HepG2 (cell line): ENCODE data around the gene NFKB1. TPM values are rescaled to one million over a fixed set of nuclear protein-coding genes. Genes with fewer than 3 reads are reported as not detected.

Source experiments
- ATAC-seq: fragments of 200-7000 bp; cut with Tn5 transposase; 3 replicates; pipeline ENCODE4 v1.9.1; 2020; ENCODE audit warnings: mild to moderate bottlenecking, moderate library complexity
- BruUV-seq: library from RNA; stranded (reverse); fragments of 400-500 nt; replicated peaks from 2 replicates; lab custom pipeline; 2021; lab: Mats Ljungman, UMichigan
- CTCF ChIA-PET: fragments of 300-600 bp; formaldehyde crosslinking; extraction: SDS; loops from one replicate; lab custom pipeline; 2021; ENCODE audit warnings: low total read pairs, inconsistent platforms, low intra/inter-chr PET ratio; lab: Yijun Ruan, JAX
- POLR2A ChIA-PET: fragments of 350-600 bp; sonication (Branson Sonifier 250); formaldehyde crosslinking; loops from one replicate; lab custom pipeline; 2020; ENCODE audit warnings: antibody characterized with exemption, inconsistent platforms; lab: Yijun Ruan, JAX
- DNase-seq: peaks from one replicate; pipeline ENCODE4 v3.0.0-alpha.2; 2015; ENCODE audit warnings: low spot score
- FAIRE-seq: peaks from 3 replicates; lab custom pipeline; 2011; peaks lifted over from hg19 to GRCh38; lab: Jason Lieb, UNC
- H2AFZ ChIP-seq: one replicate; pipeline ENCODE4 v1.6.1; 2011; ENCODE audit warnings: low read length, inconsistent platforms
- H3K27ac ChIP-seq: fragments of 300-600 bp; 3 replicates; pipeline ENCODE4 v1.8.0; 2011; ENCODE audit warnings: mixed run types, mild to moderate bottlenecking, mixed read lengths, low read length, inconsistent platforms; ENCODE audit not compliant: insufficient read depth; ENCODE audit errors: extremely low read length
- H3K27me3 ChIP-seq, 2 experiments: fragments of 200-600 bp in 1 of 2; 2 replicates in 1 of 2; 3 replicates in 1 of 2; pipeline versions ENCODE4 v1.6.0 to v1.8.0; 2011; ENCODE audit warnings: low read length in 2 of 2, mild to moderate bottlenecking in 2 of 2, moderate library complexity in 2 of 2, inconsistent platforms in 1 of 2; ENCODE audit not compliant: insufficient read depth in 2 of 2, control insufficient read depth in 1 of 2
- H3K36me3 ChIP-seq, 2 experiments: fragments of 200-600 bp in 1 of 2; replicated peaks in 1 of 2; 2 replicates in 1 of 2; 3 replicates in 1 of 2; pipeline versions ENCODE4 v1.5.1 to v1.8.0; 2011; ENCODE audit warnings: low read length in 2 of 2, inconsistent platforms in 1 of 2; ENCODE audit not compliant: insufficient read depth in 2 of 2, control insufficient read depth in 1 of 2
- H3K4me1 ChIP-seq: 2 replicates; pipeline ENCODE4 v1.5.1; 2012; ENCODE audit warnings: low read length, inconsistent platforms; ENCODE audit not compliant: insufficient read depth
- H3K4me2 ChIP-seq: 2 replicates; pipeline ENCODE4 v1.6.0; 2011; ENCODE audit warnings: low read depth, low read length, inconsistent platforms
- H3K4me3 ChIP-seq, 3 experiments: fragments of 200-600 bp in 1 of 3; sonication (generic), shearing (Covaris generic) in 1 of 3; replicated peaks in 1 of 3; 2 replicates each; pipeline ENCODE4 v1.5.1; 2011 to 2016; ENCODE audit warnings: low read length in 3 of 3, inconsistent platforms in 2 of 3, low read depth in 2 of 3, mild to moderate bottlenecking in 2 of 3, control low read depth in 1 of 3, mixed read lengths in 1 of 3; ENCODE audit not compliant: insufficient read depth in 1 of 3
- H3K79me2 ChIP-seq: one replicate; pipeline ENCODE4 v1.6.1; 2011; ENCODE audit warnings: low read length, inconsistent platforms; ENCODE audit not compliant: insufficient read depth
- H3K9ac ChIP-seq: 2 replicates; pipeline ENCODE4 v1.6.0; 2011; ENCODE audit warnings: mild to moderate bottlenecking, low read depth, low read length, inconsistent platforms; ENCODE audit not compliant: insufficient read depth
- H3K9me3 ChIP-seq: 2 replicates; pipeline ENCODE4 v1.5.1; 2012; ENCODE audit warnings: mild to moderate bottlenecking, low read length
- H4K20me1 ChIP-seq: 2 replicates; pipeline ENCODE4 v1.6.0; 2011; ENCODE audit warnings: inconsistent platforms, mild to moderate bottlenecking, low read length, moderate library complexity; ENCODE audit not compliant: insufficient read depth
- ATF2 ChIP-seq: sonication (generic); formaldehyde crosslinking; IDR thresholded peaks from 2 replicates; pipeline ENCODE4 v1.4.0; 2020; ENCODE audit warnings: missing genetic modification reagents
- ATRX ChIP-seq: sonication (generic); formaldehyde crosslinking; IDR thresholded peaks from 2 replicates; pipeline ENCODE4 v1.4.0; 2020; ENCODE audit warnings: missing genetic modification reagents, borderline replicate concordance
- CBX1 ChIP-seq: IDR thresholded peaks from one replicate; pipeline ENCODE4 v1.6.1; 2016; ENCODE audit warnings: antibody characterized with exemption, low read depth
- MXD4 ChIP-seq: IDR thresholded peaks from 2 replicates; pipeline ENCODE4 v1.6.1; 2016; ENCODE audit warnings: mild to moderate bottlenecking, missing biosample characterization, missing genetic modification reagents
- NFYC ChIP-seq: IDR thresholded peaks from 2 replicates; pipeline ENCODE4 v1.6.1; 2016; ENCODE audit warnings: missing genetic modification reagents, missing compliant biosample characterization
- U2AF2 ChIP-seq: fragments of 200-400 bp; formaldehyde crosslinking; IDR thresholded peaks from 2 replicates; pipeline ENCODE4 v1.6.1; 2017; ENCODE audit warnings: low read depth, mild to moderate bottlenecking, low read length
- YEATS4 ChIP-seq: sonication (generic); formaldehyde crosslinking; IDR thresholded peaks from 2 replicates; pipeline ENCODE4 v1.4.0; 2020; ENCODE audit warnings: missing genetic modification reagents, borderline replicate concordance
- ZNF225 ChIP-seq: sonication (generic); formaldehyde crosslinking; IDR thresholded peaks from 2 replicates; pipeline ENCODE4 v1.4.0; 2020; ENCODE audit warnings: mild to moderate bottlenecking, missing genetic modification reagents
- ZNF724P ChIP-seq: sonication (generic); formaldehyde crosslinking; IDR thresholded peaks from 2 replicates; pipeline ENCODE4 v1.8.0; 2022; ENCODE audit warnings: missing genetic modification reagents, borderline replicate concordance
- ZNF746 ChIP-seq: sonication (generic); formaldehyde crosslinking; IDR thresholded peaks from 2 replicates; pipeline ENCODE4 v1.8.0; 2022; ENCODE audit warnings: mild to moderate bottlenecking, missing genetic modification reagents
- WGBS: methylation state at CpG from one replicate; pipeline ENCODE4 v1.1.6; 2017; ENCODE audit warnings: low lambda C conversion rate; 5-methylcytosine and 5-hydroxymethylcytosine counted together
- in situ Hi-C: cut with HindIII; loops from 2 replicates; pipeline ENCODE4 v1.10.0; 2017; ENCODE audit warnings: low pct_unique_long_range_greater_than_20kb; ENCODE audit not compliant: extremely low pct_ligation_motif_present
- intact Hi-C: fragments of 100-400 bp; cut with micrococcal nuclease; formaldehyde crosslinking; loops from one replicate; pipeline ENCODE4 v1.10.0; 2022; ENCODE audit not compliant: unreplicated experiment
- polyA plus RNA-seq, 8 experiments: library from polyadenylated mRNA; depleted of rRNA in 3 of 8; stranded (reverse) in 7 of 8; unstranded in 1 of 8; fragments of >200 nt; fragmentation: Illumina TruSeq in 4 of 8; extraction: Trizol in 4 of 8; gene quantifications; 2 replicates each; pipeline versions ENCODE4 v1.2.1 to v1.2.3, GENCODE V29; 2011 to 2016; ENCODE audit warnings: low read depth in 4 of 8, missing spikeins in 1 of 8, mixed read lengths in 1 of 8; ENCODE audit not compliant: insufficient read depth in 1 of 8
- total RNA-seq, 5 experiments: library from RNA; depleted of rRNA; stranded (reverse); fragments of >200 nt; fragmentation: Illumina TruSeq; extraction: Trizol; gene quantifications; 2 replicates each; pipeline ENCODE4 v1.2.3, GENCODE V29; 2016; ENCODE audit warnings: low read depth in 1 of 5

The NFKB1 gene
- total and polyA plus RNA-seq, 2 of the 13 experiments (the other 11 are each of a cell fraction or from before 2014, with no cell fraction given) = 15.4 to 31.6 TPM

DNA sequence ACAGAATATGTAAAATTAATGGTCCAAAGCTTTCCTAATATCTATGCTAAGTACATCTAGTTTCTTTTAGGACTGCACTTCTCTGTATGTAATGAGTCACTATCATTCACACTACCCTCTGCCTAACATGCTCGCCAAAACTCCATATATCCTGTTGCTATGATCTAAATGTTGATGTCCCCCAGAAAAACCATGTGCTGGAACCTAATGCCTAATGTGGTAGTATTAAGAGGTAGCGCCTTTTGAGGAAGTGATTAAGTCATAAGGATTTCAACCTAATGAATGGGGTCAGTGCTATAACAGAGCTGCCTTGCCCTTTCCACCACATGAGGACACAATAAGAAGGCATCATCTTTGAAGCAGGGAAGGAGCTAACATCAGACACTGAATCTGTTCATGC, 34.9 kb upstream of the NFKB1 start:
- in situ Hi-C loops = no loop called here
- Histone ChIP-seq H4K20me1 (no peaks in the 10 kb centered on the region), H3K9ac (no peak overlapping the region), H3K4me3 (no peak overlapping the region), H3K27ac (no peak overlapping the region), H3K4me2 (no peak overlapping the region), H3K79me2 (no peaks in the 10 kb centered on the region), H3K4me1 (0 out of 2 replicates have a peak, but pooled peaks cover 6% of the 10 kb centered on the region), H3K27me3 (no peaks in the 10 kb centered on the region), H3K36me3 (no peaks in the 10 kb centered on the region), H3K9me3 (no peaks in the 10 kb centered on the region), H2AFZ (no peak overlapping the region)
- intact Hi-C loops = no loop called here
- no TSS peak for BruUV-seq
- ChIA-PET POLR2A (no interaction called here), CTCF (no interaction called here)
- DNase-seq (no peak), FAIRE-seq (no peak), ATAC-seq (no peak)
- no peak for TF ChIP-seq YEATS4
- no peak for TF ChIP-seq CBX1
- TF ChIP-seq ZNF746 (CRISPR knock-in tag) = no peak
- no peak for TF ChIP-seq ATF2 (CRISPR knock-in tag)
- no peak for TF ChIP-seq MXD4 (CRISPR knock-in tag)
- TF ChIP-seq U2AF2 = no peak
- no peak for TF ChIP-seq ATRX (CRISPR knock-in tag)
- TF ChIP-seq ZNF225 (CRISPR knock-in tag) = no peak
- TF ChIP-seq ZNF724P (CRISPR knock-in tag) = no peak
- no peak for TF ChIP-seq NFYC
- WGBS = 15% methylated on average over 2 of the region's 2 CpGs
